HG02678 (cell line): ENCODE measurements around the gene PXDN.

ENCODE experiments used
- ATAC-seq: cut with Tn5 transposase; IDR thresholded peaks from one replicate; pipeline ENCODE4 v1.9.1; 2021; ENCODE audit warnings: mild to moderate bottlenecking, moderate library complexity; ENCODE audit not compliant: unreplicated experiment

The PXDN gene

DNA sequence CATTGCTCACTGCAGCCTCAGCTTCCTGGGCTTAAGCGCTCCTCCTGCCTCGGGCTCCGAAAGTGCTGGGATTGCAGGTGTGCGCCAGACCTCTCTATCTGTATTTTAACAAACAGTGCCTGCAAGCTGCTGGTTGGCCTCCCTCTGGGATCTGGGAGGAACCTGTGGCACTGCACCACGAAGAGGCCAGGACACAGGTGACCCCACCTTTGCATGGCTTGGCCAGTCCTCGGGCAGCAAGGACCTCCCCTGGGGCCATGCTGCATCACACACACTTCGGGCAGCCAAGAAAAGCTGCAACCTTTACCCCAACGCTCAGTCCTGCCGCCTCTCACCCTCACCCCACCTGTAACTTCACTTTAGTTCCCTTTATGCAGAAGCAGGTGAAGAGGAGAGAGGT lies 70.0 kb downstream of the PXDN start:
- no peak for ATAC-seq

DNA sequence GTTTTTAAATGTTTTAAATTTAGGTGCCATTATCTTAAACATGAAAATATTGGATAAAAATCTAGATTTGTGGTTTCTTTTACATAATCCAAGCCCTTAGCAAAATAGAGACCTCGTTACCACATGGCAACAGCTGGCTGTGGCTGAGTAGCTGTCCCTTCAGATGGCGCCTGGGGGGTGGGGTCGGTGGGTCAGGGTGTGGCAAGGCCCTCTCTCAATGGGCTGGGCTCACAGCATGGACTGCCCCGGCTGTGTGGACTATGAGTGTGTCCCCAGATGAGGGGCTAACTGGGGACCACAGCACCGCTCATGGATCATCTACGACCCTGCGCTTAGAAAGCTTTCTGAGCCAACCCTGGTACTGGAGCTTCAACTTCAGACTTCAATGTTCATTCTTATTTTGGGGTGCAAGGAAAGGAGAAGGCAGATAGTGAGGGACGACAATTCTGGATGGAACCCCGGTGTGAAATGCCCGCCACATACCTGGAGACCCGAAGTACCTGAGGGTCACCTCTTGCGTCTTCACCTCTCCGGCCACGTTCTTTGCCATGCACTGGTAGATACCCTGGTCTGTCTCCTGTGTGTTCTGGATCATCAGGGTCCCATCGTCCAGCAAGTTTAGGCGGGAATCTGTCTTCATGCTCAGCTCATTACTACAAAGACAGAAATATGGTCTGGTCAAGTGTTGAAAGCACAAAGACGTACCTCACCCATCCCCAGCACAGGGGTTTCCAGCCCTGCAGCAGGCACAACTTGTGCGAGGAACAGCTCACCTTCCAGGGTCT lies 71.0 kb downstream of the PXDN start:
- ATAC-seq = no peak

DNA sequence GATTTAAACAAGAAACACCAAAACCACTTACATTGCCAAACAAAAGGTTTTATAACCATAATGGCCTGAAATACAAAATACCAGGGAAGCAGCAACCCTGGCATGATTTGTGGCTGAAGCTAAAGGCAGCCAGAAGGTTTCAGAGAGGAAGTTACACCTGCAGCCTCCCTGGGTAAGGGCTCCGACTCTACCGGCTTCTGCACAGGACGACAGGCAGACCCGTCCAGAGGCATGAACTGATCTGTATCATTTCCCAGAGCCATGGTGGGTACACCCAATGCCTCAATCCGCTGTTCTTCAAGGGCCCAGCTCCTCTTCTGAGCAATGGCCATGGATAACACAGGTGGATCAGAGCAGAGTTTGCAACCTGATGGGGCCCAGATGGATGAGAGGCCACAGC lies 71.6 kb downstream of the PXDN start:
- ATAC-seq = no peak

DNA sequence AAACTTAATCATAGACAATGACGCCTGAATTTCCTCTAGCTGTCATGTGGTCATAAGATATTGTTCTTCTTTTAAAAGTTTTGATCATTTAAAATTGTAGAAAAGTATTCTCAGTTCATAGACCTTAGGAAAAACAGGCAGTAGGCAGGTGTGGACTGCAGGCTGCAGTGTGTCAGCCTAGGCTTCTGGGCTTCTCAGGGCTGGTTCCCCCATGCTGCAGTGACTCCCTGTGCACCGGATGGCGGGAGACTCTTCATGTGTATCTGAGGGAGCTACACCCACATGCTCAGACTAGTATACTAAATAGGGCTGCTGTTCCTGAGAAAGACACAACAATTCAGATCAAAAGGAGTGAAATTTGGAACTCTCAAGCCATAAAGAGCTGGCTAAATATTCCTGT lies 72.4 kb downstream of the PXDN start:
- no peak for ATAC-seq

DNA sequence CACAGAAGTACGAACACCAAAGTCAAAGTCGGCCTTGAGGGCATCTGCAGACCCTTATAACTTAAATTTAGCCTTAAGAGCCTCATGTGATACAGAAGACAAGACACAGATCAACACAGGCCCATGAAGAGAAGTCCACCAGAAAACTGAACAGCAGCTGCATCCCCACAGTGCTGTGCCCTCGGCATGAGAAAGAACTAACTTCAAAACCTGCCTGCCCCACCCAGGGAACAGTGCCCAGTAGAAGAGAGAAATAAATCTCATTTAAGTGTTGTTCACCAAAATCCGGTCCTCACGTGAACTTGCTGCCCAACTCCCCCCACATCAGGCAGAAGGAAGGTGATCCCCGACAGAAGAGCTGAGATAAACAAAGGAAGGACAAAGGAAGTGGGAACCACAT lies 73.7 kb downstream of the PXDN start:
- no peak for ATAC-seq

DNA sequence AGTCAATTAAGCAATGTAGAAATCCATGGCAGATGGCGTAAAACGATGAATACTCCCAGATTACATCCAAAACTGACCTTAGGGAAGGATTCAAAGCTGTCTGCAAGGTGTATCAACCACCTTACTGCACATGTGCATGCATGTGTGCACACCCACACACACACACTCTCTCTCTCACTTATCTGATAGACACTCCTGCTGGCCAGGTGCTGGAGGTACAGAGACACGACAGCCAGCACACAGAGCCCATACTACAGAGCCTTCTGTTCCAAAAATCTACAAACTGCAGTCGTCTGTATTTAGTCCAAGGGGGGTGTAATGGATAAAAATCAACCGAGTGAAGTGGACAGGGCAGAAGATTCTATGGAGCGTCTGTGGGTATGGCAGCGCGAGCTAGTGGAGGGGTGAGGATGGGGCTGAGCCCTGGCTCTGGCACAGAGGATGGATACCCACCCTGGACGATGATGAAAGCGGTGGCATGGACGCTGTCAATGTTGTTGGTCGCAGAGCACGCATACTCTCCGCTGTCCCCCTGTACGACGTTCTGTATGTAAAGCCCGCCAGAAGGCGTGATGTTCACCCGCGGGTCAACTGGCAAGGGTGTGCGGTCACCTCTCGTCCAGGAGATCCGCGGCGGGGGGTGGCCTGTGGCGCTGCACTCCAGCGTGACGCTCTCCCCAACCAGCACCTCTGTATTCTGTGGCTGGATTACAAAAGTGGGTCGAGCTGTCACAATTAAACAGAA lies 78.4 kb downstream of the PXDN start:
- ATAC-seq = no peak

DNA sequence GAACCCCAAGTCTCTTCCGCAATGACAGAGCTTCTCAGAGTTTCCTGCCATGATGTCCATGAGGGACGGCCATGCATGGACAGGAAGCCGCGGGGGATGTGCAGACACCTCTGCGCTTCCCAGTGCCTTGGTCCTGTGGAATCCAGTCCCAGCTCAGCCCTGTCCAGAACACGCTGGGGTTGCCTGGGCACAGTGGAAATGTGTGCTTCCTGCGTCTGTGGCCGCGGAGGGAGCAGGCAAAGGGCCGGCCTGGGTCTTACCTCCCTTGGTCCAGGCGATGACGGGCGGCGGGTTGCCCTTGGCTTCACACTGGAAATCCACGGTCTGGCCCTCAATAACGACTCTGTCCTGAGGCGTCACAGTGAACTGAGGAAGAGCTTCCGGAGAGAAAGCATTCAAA lies 79.6 kb downstream of the PXDN start:
- ATAC-seq = no peak

DNA sequence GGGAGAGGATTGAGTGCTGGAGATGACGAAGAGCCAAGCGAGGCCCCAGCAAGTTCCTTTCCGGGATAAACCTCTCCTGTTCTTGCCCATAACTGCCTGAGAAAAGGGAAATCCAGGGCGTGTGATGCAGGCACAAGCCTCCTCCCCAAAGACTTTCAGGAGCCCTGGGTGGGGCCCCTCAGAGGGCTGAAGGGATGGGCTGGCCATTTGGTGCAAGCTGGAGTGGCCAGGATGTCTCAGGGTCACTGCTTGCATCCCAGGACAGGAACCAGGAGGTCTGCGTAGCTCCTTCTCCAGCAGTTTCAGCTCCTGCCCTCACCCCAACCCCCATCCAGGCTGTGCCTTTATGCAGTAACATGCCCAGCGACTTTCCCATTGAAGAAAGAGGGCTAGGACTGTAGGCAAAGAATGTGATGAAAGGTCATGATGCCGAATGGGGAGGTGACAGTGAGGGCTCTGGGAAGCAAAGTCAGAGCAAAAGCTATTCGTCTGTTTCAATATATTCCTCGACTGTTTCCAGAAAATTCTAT lies 80.2 kb downstream of the PXDN start:
- ATAC-seq = no peak

DNA sequence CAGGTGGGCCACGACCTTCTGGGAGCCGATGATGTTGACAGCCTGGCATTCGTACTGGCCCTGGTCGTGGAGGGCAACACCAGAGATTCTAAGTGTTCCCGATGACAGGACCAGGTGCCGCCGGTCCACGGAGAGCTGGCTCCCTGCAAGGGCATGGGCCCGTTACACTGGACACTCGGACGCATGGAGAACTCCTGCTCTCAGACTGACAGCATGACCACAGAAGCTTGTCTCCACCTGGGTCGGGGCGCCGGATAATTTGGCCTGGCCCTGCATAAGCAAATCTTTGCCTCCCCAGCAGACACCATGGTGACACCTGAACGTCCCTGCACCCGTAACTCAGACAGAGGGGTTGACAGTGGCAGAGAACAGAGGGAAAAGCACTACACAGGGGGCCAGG lies 80.7 kb downstream of the PXDN start:
- ATAC-seq = no peak

DNA sequence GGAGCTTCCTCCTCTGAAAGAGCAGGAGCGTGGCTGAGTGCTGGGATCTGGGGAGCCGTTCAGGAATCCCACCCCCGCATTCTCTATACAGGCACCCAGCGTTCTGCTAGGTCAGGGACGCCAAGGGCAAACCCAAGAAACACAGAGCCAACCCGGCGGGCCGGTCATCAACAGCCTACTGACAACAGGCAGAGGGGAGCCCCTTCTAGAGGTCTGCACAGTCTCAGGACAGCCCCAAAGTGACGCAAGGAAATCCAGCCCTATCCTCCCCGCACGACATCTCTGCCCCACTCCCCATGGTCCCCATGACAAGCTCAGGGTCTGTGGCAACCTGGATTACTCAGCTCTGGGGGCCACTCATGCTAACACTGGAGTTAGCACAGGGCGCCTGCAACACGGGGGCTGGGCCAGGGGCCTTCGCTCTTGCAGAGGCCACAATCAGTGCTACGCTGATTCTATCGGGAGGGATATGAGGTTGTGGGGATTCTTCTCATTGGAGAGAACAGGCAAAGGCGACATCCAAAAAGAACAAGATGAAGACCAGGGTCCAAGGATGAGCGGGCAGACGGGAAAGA lies 81.6 kb downstream of the PXDN start:
- no peak for ATAC-seq

DNA sequence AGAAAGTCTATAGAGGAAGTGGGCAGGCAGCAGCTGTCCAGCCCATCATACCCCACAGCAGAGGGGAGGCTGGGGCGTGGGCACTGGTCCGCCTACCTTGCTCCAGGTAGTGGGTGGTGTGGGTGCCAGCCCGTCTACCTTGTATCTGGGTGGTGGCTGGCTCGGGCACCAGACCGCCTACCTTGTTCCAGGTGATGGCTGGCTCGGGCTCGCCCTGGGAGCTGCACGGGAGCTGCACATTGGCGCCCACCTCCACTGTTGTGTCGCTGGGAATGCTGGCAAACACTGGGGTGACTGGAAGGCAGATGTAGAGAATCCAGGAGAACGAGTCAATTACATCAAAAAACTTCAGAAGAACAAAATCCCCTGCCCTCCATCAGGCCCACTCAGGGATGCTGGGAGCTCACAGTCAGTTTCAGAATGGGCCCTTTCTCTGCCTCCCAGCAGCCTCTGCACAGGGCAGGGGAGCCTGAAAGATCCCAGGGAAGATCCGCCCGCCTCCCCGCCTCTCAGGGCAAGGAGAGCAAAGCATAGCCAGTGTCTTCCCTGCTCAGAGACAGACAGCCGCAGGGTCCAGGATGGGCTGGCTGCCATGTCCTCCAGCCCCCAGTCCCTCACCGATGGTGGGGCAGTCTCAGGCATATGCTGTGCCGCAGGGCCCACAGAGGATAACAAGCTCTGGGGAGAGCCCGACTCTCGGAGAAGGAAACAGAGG lies 82.3 kb downstream of the PXDN start:
- ATAC-seq = no peak

DNA sequence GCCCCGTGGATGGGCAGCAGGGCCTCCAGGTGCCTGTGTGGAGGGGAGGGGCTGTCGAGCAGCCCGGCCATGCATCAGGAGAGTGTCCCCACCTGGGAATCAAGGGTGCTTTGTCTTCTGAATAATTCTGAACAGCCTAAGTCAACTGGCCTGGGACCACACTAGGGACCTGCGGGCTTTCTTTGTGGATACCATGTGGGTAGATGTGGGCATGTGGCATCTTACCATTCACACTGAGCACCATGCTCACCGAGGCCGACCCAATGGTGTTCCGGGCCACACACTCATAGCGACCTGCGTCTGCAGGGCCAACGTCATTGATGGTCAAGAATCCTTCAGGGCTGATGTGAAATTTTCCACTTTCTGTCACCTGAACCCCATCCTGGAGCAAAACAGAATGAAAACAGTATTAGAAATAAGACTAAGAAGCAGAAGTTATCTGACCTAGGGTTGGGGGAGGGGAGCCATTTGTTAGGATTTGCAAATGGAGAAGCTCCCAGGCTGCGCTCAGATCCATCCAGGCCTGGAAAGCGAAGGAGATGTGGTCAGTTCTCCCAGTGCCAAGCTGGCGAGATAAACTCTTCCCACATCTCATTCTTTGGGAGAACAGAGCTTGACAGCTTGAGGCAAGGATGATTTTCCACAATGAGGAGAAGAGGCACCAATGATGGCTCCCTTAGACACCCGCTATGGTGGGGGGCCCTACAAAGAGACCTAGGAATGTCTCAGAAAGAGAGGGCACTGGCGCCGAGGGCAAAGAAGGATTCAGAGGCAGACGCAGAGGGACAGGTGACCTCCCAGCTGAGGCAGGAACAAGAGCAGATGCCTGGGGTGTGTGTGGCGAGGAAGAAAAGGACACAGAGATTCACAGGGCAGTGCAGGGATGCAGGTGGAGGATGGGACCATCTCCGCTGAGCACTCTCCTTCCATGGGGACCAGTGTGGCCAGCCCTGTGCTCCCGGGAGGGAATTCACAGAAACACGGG lies 83.4 kb downstream of the PXDN start:
- ATAC-seq = no peak

DNA sequence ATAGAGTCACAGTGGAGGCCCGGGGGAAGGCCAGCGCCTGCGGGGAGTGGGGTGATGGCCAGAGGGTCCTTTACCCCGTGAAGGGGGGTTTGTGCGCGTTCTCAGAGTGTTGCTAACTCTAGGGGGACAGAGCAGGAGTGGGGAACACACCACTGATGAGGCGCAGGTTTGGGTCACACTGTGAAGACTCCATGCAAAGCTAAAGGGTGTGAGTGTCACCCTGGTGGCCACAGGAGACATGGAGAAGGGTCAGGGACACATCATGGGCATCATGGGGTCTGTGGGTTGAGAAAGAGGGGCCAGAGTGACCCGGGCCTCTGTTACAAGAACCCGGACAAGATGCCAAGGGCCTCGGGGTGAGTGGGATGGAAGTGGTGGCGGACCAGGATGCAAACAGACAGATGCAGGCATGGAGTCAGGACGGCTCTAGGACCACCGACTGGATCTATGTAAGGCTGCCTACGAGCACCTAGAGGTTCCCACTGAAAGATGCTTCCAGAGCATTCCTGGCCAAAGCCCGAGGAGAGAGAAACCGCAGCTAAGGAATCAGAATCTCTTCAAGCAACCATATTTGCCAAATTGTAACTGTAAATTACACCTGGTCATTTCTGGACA lies 84.3 kb downstream of the PXDN start:
- no peak for ATAC-seq

DNA sequence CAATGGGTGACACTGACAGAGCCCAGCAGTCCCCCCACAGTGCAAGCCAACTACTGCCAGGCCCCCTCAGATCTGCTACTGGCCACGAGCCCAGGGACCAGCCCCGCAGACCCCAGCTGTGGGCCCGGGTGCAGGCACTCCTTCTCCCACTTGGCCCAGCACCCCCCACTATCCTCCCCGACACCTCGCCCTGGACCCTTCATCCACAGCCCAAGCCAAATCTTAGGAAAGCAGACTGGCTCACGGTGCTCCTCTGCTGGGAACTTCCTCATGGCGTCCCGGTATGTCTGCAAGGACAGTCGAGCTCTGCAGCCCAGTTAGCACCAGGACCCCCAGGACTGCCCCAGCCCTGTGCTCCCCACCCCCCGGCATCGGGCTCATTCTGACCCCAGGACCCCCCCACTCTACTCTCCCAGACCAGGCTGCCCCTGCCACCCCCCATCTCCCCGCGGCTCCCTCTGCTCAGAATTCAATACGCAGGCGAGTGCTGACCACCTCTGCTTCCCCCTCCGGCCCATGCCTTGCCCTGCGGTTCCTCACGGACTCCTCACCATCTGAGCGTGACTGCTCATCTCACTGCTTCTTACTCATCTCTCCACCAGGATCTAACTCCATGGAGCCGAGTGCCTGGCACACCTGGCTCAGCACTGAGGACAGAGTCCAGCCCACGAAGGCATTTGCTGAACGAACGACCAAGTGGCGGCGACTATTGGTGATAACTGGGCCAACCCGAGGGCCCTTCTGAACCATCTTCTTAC lies 85.7 kb downstream of the PXDN start:
- ATAC-seq = no peak

DNA sequence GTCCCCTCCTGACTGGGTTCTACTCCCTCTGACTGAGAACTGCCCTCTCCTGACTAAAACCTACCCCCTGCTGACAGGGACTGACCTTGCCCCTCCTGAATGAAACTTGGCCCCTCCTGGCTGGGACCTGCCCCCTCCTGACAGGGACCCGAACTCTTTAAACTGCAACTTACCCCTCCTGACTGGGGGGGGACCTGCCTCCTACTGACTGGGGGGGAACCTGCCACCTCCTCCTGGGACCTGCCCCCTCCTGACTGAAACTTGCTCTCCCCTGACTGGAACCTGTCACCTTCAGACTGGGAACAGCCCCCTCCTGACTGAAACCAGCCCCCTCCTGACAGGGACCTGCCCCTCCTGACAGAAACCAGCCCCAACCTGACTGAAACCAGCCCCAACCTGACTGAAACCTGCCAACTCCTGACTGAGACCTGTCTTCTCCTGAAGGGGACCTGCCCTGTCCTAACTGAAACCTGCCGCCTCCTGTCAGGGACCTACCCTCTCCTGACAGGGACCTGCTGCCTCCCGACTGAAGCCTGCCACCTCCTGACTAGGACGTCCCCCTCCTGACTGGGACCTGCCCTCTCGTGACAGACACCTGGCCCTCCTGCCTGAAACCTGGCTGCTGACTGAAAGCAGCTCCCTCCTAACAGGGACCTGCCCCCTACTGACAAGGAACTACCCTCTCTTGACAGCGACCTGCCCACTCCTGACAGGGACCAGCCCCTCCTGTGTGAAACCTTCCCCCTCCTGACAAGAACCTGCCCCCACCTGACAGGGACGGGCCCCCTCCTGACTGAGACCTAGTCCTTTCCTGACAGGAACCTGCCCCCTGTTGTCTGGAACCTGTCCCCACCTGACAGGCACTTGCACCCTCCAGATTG lies 87.1 kb downstream of the PXDN start:
- no peak for ATAC-seq

DNA sequence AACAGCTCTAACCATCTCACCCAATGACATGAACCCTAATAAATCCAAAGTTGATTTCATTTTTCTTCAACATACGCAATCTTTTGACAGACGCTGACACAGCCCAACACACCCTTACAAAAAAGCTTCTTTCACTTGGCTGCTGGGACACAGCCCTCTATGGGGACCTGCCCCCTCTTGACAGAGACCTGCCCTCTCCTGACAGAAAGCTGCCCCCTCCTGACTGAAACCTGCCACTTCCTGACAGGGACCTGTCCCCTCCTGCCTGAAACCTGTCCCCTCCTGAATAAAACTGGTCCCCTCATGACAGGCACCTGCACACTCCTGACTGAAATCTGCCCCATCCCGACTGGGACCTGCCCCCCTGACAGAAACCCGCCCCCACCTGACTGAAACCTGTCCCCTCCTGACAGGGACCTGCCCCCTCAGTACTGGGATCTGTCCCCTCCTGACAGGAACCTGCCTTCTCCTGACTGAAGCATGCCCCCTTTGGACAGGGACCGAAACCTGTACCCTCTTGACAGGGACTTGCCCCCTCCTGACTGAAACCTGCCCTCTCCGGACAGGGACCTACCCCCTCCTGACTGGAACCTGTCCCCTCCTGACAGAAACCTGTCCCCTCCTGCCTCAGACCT lies 87.9 kb downstream of the PXDN start:
- no peak for ATAC-seq

DNA sequence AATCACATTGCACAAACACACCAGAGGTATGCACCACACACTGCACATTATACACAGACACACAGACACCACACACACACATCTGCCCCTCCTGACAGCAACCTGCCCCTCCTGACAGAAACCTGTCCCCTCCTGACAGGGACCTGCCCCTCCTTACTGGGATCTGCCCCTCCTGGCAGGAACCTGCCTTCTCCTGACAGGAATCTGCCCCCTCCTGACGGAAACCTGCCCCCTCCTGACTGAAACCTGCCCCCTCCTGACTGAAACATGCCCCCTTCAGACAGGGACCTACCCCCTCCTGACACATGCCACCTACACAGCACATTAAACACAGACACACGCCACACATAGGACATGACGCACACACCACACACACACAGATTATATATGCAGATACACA lies 88.9 kb downstream of the PXDN start:
- ATAC-seq = no peak
